Activated CD8-positive, alpha-beta memory T cell treated with anti-CD3 and anti-CD28 coated beads, Interleukin-2, amount 50 U/mL, for 24 hours (primary cell): ENCODE results near the gene MARVELD1.
A peak's percentile ranks its signal among the peaks of the same experiment; 100 is the strongest.
"Not testable (repeated sequence)": the region's sequence is repeated elsewhere in the genome, so short reads cannot be mapped to it uniquely, and the experiment has no call there.

Source experiments
- DNase-seq: peaks from one replicate; pipeline ENCODE4 v3.0.0-alpha.2; 2020; ENCODE audit errors: extremely low read depth

MARVELD1 gene

DNA sequence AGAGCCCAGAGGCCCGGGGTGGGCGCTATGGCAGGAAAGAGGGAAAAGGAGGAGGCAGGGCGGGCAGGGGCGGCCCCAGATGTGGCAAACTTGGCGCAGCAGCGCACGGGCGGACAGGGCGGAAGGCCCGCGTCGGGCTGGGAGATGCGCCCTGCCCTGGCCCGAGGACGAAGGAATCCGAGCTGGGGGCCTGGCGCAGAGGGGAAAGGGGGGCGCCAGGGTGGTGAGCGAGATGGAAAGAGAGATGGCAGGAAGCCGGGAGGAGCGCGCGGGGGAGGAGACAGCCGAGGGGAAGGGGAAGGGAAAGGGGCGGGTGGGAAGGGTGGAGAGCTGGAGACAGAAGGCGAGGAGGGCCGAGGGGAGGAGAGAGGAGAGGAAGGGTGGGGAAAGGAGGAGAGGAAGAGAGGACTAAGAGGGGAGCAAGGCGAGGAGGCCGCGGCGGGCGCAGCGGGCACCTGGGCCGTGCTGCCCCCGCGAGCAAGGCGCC, at the start of gene MARVELD1:
MARVELD1 (plus strand) TSS at position 392 of the 487 bp plus-strand sequence. CDS start 147 bp downstream, outside the sequence.
- no peak for DNase-seq

DNA sequence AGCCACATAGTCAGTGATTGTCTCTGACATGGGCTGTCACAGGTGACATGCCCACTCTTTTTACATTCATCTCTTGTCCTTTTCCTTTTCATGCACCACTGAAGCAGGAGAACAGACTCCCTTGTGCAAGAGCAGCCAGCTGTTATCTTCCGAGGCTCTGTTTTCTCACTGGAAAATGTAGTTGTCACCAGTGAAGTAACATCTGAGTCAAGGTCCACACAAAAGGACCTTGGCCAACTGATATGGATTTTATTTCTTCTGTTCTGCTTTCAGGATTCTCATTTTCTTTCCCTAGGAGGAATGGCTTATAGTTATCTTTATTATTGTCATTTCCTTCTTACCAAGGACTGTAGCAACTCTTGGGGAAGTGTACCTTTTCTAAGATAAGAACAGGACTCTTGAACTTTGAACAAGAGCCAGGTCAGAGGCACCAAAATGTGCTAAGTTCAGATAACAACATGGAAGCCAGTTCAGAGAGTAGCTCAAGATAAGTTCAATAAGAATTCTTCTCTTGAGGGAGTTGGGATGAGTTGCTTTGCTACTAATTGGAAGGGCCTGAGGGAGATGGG, 49.2 kb upstream of the MARVELD1 start:
- no peak for DNase-seq

DNA sequence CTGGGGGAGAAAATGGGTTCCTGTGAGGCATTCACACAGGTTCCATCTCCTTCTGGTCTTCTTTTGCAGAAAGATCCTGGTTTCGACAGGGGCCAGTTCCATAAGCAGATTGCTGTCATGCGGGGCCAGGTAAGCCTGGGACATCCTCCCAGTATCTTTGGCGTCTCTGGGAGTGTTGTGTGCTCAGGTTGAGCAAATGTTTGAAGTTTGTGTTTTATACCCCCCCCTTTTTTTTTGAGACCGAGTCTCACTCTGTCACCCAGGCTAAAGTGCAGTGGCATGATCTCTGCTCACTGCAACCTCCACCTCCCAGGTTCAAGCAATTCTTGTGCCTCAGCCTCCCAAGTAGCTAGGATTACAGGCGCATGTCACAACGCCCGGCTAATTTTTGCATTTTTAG, 46.5 kb upstream of the MARVELD1 start:
- DNase-seq: no peak

DNA sequence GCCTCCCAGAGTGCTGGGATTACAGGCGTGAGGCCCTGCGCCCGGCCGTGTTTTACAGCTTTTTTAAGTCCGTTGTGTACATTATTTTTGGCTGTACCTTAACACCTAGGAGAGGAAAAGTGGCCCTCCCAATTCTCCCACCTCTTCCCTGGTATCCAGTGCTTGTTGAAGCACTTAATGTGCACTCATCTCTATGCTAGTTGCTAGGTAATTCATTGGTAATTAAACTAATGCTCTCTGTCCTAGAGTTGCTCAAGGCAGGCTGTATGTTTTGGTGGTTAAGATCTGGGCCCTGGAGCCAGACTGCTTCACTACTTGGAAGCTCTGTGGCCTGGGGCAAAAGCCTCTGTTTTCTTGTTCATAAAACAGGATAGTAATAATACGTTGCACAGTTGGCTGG, 46.1 kb upstream of the MARVELD1 start:
- no peak for DNase-seq

DNA sequence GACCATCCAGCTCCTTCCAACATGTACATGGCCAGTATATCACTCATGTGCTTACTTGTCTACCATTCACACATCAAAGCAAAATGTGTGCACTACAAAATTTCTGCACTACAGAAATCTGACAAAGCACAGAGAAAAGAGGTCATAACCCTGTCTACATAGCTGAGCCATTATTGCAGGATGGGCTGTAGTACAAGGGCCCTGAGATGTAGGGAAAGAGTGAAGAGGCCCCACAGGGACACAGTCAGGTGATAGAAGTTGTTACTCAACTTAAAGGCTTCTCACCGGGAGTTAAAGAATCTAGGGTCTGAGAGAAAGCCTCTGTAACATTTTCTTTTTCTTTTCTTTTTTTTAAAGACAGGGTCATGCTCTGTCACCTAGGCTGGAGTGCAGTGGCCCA, 44.0 kb upstream of the MARVELD1 start:
- DNase-seq: no peak

DNA sequence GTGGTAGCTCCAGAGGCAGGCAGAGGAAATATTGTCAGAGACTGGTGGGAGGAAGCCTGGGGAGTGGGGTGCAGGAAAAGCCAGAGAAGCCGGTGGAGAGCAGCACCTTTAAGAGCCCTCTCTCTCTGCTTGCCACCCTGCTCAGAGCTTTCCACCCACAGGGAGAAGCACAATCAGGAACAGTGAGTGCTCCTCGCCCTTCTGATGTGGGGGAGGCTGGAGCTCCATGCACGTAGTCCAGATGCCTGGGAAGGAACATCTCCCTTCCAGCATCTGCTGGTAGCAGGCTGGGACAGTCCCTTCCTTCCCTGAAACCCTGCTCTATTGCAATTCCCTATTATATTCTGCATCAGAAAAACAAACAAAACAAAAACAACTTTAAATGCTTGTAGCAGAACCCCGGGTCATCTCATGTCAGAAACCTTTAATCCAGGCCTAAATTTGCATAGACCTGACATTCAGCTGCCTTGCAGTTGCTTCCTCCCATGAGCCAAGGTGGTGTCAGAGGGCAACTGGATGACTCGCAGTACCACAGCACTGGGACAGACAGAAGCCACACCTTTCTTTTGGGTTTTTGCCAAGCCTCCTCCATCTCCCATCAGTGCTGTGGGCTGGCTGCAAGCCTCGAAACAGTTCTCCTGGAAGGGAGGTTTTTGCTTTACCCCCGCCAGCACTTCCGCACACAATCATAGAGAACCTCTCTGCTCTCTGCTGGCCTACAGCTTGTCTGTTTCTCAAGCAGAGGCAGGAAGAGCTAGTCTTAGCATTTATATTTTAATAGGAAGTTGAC, 39.6 kb upstream of the MARVELD1 start:
- DNase-seq: no peak

DNA sequence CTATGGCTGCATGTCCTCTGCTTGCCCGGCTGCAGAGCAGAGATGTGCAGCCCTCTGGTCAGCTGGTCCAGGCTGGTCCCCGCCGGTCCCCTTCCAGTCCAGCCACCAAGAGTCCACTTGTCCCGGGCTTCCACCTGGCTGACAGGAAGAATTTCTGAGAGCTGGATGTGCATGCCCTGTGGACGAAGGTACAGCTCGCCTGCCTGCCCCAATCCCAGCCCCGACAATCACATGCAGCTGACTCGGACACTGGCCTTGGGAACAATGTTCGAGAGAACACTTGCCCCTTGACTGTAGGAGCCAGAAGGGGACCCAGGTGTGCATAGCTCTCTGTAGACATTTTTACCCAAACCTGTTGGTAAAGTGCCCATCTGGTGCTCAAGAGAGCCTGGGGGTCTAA, 38.3 kb upstream of the MARVELD1 start:
- DNase-seq: no peak

DNA sequence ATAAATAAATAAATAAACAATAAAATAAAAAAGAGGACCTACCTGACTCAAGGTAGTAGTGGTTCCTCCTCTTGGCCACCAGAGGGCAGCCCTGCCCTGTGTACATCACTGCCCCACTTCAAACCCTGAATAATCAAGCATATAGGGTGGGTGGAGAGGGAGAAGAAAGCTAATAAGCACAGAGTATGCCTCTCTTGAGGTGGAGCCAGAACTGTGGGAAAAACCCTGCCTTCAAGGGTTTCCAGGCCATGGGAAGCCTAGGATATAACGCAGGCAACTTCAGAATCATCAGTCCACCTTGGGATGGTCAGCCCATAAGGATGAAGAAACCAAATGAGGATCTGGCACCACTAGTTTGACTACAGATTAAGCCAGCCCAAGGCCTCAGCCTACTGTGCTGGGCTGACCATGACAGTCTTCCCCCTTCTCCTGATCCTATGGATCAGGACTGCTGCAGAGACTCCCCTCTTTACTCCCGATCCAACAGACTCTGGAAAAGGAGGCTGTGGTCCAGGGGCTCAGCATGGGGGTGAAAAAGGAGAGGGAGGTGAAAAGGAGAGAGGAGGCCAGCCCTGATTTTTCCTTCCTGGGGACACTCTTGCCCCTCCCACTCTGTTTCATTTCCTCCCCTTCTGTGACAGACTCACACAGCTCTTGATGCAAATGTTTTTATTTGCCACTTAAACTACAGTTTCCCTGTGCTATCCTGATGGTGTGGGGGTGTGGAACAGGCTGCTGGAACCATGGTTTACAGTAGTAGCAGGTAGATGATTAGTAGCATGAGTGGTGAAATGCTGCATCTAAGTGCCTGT, 36.6 kb upstream of the MARVELD1 start:
- DNase-seq: no peak

DNA sequence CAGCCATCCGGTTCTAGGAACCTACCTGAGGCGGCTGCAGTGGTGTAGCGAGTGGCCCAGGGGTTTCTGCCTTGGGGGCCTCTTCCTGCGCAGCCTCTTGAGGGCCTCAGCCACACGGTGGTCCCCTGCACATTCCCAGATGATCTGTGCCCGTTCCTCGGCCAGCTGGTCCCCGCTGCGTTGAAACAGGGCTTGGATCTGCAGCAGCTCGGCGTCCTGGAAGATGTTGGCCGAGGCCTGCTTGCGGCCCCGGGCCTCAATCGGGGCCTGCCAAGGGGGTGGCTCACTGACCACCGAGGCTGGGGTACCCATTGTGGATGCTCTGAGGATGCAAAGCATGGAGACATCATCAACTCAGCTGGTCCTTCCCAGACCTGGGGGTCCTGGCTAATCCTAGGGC, 33.9 kb upstream of the MARVELD1 start:
- DNase-seq: no peak

DNA sequence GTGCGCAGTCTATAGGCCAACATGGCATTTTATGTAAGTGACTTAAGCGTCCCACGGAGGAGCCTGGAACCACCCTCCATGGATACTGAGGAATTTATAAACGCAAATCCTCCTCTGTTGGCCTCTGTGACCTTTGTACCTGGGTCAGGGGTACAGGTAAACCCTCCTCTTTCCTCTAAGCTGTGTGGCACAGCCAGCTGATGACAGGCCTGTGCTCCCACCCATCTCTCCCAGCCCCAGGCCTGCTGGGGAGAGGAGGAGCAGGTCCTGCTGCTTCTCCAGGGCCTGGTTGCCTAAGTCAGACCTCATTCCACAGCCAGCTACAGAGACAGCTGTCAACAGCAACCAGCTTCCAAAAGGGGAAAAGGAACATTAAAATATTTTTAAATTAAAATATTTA, 31.5 kb upstream of the MARVELD1 start:
- no peak for DNase-seq

DNA sequence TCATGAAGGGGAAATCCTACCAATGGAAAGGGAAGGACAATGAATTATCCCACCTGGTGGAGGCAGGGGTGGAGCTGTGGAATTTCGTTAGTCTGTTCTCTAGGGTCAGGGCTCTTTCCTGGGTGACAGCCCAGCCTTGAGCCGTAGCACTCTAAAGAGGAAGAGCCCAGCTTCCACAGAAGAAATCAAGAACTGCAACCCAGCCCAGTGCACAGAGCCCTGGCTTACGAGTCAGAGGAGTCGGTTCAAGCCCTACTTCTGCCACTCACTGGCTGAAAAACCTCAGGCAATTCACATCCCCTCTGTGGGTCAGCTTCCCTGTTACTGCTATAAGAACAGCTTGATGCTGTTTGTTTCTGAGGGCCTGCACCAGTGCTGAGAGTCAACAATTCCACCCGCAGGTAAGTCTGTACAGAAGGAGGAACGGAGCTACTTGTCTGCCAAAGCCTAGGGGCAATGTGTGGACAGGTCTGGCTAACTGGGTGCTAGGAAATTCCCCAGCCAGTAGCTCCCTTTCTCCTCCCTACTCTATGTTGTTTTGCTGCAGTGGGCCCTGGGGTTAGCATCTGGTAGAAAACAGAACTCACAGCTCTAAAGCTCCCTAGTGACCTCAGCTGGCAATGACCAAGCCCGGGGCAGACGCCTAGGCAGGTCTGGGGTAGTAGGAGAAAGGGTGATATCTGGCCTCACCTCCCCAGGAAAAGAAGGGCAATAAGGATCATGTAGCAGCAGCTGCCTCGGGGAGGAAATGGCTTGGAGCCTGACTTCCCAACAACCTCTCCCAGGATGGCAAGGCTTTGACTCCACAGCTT, 29.8 kb upstream of the MARVELD1 start:
- DNase-seq: no peak

DNA sequence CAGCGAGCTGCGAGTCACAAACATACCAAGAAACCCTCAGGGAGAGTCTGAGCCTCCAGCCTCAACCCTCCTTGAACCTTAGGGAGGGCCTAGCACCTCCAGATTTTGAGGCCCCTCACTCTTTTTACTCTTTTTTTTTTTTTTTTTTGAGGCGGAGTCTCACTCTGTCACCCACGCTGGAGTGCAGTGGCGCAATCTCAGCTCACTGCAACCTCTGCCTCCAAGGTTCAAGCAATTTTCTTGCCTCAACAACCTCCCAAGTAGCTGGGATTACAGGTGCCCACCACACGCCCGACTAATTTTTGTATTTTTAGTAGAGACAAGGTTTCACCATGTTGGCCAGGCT, 29.2 kb upstream of the MARVELD1 start:
- not testable (repeated sequence) for DNase-seq

DNA sequence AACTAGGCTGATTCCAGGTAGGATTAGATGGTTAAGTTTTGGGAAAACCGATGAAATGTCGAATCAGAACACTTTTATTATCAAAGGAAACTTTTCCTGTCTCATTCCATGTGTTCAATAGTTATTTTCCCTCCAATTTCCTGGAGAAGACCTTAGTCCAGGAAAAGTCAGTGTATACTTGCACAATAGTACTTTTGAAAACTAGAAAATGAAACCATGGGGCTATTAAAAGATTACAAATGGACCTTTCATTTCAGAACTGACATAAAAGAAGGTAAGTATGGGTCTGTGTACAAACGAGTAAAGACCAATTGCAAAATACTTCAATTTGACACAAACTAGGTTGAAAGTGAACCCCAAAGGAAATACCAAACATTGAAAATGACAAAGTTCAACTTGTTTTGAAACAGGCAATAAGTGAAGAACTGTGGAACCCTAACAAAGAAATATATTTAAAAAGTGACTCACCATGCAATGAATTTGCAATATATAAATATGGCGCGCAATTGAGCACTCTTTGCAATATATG, 28.6 kb upstream of the MARVELD1 start:
- no peak for DNase-seq

DNA sequence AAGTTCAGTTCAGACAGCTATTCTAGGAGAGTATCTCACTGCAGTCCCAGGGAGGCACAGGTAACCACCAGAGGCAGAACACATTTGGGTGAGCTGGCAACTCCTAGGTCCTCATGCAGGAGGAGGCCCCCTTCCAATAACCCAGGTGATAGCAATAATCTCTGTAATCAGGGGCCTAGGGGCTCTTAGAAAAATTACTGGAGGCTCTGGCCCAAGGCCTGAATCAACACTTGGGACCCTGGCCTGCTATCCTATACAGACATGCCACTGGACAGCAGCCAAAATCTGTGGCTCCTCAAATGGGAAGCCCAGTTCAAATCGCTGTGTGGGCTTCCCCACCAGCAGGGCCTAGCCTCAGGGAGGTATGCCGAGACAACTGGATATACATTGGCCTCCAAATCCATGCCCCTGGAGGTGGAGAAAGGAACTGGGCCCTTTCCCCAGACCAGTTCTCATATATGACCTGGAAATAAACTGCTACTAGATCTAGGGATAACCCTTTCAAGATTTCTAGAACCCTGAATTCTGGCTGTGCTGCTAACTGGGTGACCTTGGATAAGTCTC, 28.1 kb upstream of the MARVELD1 start:
- DNase-seq: no peak

DNA sequence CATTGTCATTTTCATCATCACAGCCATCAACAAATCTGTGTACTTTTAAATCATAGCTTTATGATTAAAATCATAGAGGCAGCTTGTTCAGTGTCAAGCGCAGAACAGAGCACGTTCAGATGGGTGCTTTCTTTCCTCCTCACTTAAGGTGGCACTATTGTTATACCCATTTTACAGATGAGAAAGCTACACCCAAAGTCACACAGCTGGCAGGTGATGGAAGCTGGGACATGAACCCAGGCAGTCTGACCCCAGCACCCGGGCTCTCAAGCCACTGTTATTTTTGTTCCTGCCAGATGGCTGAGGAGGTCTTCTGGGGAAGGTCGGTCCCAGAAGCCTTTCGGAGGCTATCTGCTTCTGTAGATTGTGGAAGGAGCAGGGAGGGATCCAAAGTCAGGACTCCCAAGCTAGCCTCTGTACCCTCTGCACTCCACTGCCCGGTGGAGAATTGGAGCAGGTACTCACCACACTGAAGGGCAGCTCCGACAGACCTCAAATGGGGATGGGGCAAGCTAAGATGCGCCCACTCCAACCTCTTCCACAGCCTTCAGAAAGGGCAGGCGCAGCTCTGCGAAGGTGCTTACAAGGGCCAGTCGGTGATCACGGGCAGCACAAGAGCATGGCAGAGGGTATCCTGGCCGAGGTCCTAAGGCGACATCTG, 27.1 kb upstream of the MARVELD1 start:
- DNase-seq: no peak

DNA sequence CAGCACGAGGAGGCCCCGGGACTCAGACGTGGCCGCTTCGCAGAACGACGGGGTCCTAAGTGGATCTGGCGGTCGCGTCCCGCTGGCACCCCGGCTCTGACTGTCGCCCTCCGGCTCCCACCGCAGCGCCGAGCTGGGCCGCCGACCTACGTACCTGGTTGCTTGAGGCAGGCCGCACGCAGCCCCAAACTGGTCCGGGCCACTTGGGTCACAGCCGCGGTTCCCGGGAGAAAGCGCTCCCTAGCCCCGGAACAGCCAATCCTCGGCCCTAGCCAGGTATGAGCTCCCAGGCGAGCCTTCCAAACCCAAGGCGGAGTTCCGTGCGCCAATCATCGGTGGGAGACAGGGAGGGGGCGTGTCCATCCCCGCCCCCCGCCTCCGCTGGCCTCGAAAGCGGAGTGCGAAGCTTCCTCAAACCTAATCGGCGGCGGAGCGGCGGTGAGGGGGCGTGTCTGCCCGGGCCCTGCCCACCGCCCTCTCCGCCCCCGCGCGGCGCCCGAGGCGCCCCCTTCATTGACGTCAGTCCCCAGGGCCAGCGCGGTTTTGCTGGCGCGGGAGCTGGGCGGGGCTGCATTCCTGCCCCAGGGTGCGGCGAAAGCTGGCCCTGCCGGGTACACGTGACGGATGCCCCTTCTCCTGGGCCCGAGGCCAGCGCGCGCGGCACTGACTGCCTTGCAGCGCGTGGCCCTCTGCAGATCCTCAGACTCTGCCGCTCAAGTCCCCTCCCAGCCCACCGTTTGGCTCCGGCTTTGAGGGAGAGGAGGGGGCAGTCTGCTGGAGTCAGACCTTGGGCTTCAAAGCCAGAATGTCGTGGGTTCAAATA, 26.4 kb upstream of the MARVELD1 start, which contains the start of gene AVPI1:
AVPI1 (minus strand) TSS at position 280 of the 823 bp plus-strand sequence. CDS start 7,336 bp downstream, outside the sequence.
- peak; percentile 82 for DNase-seq

DNA sequence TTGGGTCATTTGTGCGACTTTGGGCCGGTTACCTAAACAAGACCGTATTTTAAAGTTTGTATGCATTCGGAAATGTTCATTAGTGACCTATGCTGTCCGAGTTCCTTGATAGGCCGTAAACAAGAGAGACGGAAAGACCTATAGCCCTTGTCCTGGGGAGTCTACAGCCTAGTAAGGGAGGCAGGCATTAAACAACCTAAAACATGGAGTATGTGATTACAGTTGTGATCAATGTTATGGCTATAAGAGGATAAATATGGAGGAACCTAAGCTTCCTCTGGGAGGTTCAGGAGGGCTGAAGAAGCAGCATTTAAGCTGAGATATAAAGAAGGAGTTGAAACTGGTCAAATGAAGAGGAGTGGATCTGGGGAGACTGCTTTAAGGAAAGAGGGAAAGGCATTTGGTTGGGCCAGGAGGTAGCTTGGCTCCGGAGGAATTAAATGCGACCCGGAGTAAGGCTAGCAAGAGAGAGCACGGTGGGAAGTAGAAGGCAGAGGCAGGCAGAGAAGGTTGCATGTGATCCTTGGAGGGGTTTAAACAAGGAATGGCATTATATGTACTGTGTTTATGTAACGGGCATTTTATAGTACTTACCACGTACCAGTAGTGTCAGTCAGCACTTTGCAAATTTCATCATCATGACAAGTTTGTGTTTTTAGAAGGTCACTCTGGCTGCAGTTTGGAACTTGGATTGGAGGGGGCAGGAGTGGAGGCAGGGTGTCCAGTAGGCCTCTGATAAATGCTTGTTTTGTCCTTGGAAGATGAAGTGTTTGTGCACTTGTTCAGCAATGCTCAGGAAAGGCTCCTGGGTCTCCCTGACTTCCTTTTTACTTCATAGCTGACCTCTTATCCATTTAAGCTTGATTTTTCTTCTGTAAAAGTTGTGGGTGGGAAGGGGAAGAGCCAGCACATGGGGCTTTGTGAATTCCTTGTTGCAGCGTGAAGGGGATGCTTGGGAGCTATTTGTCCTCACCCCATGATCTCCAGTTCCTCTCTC, 25.4 kb upstream of the MARVELD1 start:
- DNase-seq: no peak

DNA sequence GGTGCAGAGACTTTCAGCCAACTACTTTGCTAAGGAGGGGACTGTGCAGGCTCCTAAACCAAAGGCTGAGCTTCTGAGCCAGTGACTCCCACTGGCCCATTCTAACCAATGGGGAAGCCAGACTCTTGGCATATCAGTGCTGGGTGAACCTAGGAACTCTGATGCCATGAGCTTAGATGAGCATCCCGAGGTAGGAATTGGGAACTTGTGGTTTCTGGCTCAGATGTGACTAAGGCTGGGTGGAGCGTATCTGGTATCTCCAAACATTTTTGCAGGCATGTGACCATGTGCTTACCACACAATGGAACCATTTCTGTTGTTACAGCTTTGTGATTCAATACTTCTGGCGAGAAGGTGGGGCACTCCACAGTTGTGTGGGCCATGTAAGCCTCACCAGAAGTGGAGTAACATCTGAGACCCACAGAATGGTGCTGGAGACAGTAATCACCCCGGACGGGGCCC, 23.9 kb upstream of the MARVELD1 start:
- DNase-seq: no peak
